Fibroblast of skin of abdomen (primary cell): ENCODE measurements around the gene ALOX12. TPM values are rescaled to one million over a fixed set of nuclear protein-coding genes. Genes with fewer than 3 reads are reported as not detected.
A peak's percentile ranks its signal among the peaks of the same experiment; 100 is the strongest.
"Not testable (repeated sequence)": the region's sequence is repeated elsewhere in the genome, so short reads cannot be mapped to it uniquely, and the experiment has no call there.

Experiments
- DNase-seq: peaks from one replicate; pipeline ENCODE4 v3.0.0-alpha.2; 2013
- polyA plus RNA-seq, 2 experiments: library from polyadenylated mRNA; unstranded; fragments of 120-200 nt; gene quantifications; one replicate each; pipeline ENCODE4 v1.2.1, GENCODE V29; 2013; ENCODE audit not compliant: insufficient read length in 2 of 2

The ALOX12 gene, protein sequence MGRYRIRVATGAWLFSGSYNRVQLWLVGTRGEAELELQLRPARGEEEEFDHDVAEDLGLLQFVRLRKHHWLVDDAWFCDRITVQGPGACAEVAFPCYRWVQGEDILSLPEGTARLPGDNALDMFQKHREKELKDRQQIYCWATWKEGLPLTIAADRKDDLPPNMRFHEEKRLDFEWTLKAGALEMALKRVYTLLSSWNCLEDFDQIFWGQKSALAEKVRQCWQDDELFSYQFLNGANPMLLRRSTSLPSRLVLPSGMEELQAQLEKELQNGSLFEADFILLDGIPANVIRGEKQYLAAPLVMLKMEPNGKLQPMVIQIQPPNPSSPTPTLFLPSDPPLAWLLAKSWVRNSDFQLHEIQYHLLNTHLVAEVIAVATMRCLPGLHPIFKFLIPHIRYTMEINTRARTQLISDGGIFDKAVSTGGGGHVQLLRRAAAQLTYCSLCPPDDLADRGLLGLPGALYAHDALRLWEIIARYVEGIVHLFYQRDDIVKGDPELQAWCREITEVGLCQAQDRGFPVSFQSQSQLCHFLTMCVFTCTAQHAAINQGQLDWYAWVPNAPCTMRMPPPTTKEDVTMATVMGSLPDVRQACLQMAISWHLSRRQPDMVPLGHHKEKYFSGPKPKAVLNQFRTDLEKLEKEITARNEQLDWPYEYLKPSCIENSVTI
- polyA plus RNA-seq (2013, experiment 1 of 2; ENCODE audit: insufficient read length) = 0.57 TPM
- polyA plus RNA-seq (2013, experiment 2 of 2; ENCODE audit: insufficient read length) = 0.98 TPM

DNA sequence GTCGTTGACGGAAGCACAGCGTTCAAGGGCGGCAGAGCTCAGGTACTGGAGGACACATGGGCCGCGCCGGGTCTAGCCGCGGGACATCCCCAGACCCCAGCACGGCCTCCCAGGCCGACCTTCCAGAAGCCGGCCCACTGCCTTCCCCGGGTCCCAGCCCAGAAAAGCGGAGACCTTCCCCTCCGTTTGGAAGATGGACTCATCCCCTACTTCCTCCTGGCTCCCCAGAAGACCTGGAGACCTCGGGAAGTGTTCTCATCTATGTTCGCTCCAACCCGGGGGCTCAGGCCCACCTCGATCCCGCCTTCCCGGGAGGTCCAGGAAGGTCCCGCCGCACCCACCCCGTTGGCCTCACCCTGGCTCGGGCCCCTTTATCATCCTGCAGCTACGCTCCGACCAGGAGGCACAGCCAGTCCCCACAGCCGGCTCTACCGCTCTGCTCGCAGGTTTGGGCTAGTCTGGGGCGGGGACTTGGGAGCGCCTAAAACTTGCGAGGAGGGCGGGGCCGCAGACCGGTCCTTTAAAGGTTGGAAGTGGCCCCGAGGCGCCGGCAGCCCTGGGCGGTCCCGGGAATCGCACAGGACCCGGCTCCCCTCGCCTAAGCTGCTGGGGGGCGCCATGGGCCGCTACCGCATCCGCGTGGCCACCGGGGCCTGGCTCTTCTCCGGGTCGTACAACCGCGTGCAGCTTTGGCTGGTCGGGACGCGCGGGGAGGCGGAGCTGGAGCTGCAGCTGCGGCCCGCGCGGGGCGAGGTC lies at the start of gene ALOX12:
ALOX12 (plus strand) TSS at position 550 of the 756 bp plus-strand sequence; CDS start at position 619, 69 bp downstream.
- no peak for DNase-seq

DNA sequence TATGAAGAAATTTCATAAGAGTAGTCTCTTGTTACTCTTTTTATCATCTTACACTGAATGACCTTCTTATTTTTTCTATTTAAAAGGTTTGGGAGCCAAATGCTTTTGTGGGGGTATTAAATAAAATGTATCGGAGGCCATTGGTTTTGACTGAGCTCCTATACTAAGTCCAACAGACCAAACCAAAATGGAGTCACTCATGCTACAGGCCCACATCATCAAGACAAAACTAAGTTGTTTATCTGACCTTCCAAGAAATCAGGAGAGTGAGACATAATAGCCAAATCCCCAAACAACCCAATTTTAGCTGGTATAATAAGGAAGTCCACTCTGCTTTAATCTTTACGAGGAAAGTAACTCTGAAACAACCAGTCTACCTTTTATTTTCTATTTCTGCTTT lies 48.1 kb upstream of the ALOX12 start:
- DNase-seq = no peak

DNA sequence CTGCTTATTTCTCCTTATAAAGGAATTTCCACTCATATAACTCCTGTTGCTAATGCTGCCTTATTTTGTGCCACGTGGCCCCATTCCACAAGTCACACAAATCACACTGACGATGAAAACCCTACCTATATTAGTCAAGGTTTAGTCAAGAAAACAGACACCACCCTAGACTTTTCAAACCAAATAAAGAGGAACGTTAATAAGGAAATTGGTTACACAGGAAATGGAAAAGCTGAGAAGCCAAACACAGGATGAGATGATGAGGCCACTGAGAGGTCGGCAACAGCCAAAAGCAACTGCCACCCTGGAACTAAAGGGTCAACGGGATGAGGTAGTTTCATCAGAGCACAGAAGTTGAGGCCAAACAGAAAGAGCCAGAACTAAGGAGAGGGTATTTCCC lies 47.3 kb upstream of the ALOX12 start:
- DNase-seq = no peak

DNA sequence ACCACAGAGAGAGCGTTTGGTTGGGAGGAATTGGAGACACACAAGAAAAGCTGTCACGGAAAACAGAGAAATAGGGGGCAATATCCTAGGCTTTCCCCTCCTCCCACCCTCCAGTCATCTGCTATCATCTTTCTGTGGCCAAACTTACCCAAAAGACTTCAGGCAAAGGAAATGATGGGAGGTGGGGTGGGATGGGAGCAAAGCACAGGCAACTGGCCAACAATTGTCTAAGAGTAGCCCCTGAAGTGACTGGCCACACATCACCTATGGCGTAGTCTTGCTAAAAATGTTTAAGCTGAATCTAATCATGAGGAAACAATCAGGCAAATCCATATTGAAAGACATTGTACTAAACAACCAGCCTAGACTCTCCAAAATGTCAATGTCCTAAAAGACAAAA lies 46.9 kb upstream of the ALOX12 start:
- DNase-seq = no peak

DNA sequence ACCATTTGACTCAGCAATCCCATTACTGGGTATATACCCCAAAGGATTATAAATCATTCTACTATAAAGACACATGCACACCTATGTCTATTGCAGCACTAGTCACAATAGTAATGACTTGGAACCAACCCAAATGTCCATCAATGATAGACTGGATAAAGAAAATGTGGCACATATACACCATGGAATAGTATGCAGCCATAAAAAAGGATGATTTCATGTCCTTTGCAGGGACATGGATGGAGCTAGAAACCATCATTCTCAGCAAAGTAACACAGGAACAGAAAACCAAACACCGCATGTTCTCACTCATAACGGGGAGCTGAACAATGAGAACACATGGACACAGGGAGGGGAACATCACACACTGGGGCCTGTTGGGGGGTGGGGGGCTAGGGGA lies 44.9 kb upstream of the ALOX12 start:
- not testable (repeated sequence) for DNase-seq

DNA sequence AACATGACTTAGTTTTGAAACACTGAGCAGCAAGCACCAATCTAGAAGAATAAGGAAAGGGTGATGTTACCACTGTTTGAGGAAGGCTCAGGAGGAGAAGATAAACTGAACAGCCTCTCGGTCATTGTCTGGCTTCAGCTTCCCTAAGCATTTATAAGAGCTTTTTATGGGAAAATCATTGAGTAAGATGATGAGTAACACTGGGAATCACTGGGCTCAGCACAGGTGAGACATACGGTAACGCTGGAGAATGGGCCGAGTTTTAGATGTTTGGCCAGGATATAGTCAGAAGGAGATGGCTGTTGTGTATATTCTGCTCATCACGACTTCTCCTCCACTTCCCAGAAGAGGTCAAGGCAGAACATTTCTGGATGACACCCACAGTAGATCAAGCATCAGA lies 42.2 kb upstream of the ALOX12 start:
- DNase-seq = no peak

DNA sequence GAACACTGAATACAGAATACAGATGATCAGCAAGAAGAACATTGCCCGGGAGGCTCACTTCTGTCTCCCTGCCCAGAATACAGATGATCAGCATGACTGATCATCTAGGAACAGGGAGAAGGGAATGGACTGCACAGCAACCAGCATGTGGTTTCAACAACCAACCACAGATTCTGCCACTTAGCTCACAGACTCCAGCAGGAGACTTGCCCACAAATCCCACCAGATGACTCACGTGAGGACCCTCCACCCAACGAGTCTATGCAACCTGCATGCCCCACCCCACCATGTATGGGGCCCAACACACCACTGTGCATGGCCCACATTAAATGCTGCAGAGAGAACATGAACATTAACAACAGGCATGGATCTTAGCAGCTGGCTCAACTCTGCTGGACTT lies 36.1 kb upstream of the ALOX12 start:
- no peak for DNase-seq

DNA sequence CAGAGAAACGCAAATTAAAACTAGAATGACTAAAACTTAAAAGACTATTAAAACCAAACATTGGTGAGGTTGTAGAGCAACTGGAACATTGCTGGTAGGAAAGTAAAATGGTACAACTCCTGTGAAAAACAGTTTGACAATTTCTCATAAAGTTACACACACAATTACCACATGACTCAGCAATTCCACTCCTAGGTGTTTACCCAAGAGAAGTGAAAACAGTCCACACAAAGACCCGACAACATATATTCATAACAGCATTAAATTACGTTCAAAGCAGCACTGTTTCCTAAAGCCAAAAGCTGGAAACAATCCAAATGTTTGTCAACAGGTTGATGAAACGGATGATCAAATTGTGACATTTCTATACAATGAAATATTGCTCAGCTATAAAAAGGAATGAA lies 26.5 kb upstream of the ALOX12 start:
- no peak for DNase-seq

DNA sequence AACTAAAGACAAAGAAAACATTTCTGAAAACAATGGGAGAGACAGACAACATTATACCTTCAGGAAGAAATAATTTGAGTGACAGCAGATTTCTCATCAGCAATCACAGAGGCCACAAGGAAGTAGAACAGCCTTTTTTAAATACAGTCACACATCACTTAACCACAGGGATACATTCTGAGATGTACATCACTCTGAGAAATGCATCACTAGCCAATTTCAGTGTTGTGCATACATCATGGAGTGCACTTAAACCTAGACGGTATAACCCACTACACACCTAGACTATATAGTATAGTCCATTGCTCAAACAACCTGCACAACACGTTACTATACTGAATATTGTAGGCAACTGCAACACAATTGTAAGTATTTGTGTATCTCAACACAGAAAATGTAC lies 24.9 kb upstream of the ALOX12 start:
- no peak for DNase-seq

DNA sequence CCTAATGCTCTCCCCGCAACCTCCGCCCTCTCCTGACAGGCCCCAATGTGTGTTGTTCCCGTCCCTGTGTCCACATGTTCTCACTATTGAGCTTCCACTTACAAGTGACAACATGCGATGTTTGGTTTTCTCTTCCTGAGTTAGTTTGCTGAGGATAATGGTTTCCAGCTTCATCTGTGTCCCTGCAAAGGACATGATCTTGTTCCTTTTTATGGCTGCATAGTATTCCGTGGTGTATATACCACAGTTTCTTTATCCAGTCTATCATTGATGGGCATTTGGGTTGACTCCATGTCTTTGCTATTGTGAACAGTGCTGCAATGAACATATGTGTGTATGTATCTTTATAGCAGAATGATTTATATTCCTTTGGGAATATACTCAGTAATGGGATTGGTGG lies 16.4 kb upstream of the ALOX12 start:
- DNase-seq = not testable (repeated sequence)

DNA sequence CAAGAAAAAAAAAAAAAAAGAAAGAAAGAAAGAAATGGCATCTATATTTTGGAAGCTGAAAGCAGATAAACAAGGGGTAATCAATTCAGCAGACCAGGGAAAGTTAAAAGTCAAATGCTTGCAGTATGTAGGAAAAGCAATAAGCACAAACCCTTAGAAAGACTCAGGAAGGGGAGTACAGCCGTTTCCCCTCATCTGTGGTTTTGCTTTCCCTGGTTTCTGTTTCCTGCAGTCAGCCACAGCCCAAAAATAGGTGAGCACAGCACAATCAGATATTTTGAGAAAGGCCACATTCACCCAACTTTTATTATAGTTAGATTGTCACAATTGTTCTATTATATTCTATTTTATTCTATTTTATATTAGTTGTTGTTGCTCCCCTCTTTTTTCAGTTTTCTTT lies 14.4 kb upstream of the ALOX12 start:
- DNase-seq = no peak

DNA sequence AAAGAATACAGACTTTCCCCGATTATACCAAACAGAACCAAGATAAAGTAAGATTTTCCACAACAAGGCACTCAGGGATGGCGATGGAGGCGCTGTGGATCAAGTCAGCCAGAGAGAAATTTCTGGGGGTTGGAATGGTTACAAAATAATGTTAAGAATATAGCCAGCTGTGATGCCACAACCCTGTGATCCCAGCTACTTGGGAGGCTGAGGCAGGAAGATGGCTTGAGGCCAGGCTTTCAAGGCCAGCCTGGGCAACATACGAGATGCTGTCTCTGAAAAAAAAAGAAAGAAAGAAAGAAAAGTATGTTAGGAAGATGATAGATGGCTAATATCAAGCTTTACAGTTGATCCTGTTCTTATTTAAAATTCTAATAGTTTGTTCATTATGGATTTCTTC lies 10.6 kb upstream of the ALOX12 start:
- DNase-seq = no peak

DNA sequence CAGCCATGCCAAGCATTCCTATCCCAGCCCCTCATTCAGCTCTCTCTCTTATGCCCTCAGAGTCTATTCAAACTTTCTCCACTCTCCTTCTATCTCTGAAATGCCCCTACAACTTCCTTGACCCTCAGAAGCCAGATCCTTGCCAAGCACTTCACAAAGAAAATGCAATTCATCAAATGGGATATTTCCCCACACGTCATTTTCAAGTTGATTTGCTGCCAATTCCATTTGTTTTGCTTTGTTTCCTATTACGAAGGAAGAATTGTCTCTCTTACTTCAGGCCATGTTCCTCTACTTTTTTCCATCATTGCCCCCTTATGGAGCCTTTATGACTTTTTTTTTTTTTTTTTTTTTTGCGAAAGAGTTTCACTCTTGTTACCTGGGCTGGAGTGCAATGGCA lies 9.2 kb upstream of the ALOX12 start:
- no peak for DNase-seq

DNA sequence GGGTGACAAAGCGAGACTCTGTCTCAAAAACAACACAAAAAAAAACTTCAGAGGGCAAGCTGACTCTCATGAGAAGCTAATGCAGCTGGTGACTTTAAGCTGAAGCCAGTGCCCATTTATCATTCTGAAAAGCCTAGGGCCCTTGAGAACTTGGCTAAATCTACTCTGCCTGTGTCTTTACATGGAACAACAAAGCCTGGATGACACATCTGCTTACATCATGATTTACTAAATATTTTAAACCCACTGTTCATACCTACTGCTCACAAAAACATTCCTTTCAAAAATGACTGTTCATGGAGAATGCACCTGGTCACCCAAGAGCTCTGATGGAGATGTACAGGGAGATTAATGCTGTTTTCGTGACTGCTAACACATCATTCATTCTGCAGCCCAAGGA lies 6.1 kb upstream of the ALOX12 start:
- no peak for DNase-seq

DNA sequence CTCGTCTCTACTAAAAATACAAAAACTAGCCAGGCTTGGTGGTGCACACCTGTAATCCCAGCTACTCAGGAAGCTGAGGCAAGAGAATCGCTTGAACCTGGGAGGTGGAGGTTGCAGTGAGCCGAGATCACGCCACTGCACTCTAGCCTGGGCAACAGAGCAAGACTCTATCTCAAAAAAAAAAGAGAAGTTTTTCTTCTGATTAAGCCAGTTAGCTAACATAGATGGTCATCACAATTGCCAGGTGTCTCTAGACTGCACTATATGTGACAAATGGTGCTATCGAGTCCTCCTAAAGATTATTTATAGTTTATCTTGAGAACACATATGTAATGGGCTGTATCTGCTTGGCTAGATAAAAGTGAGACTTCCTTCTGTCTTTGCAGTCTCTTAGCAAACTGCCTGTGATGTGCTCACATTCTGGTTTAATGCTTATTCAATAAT lies 2.2 kb upstream of the ALOX12 start:
- DNase-seq = not testable (repeated sequence)

DNA sequence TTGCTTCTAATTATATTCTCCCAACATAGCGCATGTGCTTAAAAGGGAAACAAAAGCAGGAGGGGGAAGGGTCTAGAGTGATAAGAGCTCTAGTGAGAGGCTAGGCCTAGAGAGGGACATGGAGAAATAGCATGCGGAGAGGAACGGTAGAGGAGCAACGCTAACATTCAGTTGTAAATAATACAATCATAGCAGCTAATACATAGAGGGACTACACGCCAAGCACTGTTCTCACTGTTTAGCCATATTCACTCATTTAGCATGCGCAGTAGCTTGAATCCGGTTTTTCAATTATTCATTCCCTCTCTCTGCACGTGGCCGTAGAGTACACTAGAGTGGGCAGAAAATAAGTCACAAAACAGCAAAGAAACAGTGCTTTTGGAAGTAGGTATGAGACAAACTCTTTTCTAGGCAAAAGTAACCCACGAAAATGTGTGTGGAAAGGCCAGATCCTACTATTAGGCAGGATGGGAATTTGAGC lies 1.7 kb upstream of the ALOX12 start:
- no peak for DNase-seq

DNA sequence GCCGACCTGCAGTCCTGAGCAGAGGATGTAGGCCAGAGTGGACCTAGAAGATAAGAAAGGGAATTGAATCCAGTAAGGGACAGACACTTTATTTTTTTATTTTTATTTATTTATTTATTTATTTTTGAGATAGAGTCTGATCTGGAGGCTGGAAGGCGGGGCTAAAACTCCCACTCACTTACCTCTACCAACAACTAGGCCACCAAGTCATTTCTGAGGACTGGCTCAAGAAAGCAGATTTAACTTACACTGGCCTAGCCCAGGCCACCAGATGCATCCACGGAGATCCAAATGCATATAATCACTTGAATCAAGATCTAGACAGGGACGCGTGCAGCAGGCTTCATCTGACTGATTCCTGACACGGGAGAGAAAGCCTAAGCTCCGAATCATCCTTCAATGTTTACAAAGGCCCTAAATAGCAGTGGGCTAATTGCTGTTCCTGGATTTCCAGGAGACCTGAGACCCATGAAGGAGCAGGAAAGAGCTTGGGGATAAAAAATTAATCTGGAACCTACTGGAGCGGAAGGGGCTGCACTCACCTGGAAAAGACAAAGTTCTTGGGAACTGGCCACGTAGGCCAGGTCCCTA lies 1.1 kb upstream of the ALOX12 start:
- DNase-seq = peak; percentile 37

DNA sequence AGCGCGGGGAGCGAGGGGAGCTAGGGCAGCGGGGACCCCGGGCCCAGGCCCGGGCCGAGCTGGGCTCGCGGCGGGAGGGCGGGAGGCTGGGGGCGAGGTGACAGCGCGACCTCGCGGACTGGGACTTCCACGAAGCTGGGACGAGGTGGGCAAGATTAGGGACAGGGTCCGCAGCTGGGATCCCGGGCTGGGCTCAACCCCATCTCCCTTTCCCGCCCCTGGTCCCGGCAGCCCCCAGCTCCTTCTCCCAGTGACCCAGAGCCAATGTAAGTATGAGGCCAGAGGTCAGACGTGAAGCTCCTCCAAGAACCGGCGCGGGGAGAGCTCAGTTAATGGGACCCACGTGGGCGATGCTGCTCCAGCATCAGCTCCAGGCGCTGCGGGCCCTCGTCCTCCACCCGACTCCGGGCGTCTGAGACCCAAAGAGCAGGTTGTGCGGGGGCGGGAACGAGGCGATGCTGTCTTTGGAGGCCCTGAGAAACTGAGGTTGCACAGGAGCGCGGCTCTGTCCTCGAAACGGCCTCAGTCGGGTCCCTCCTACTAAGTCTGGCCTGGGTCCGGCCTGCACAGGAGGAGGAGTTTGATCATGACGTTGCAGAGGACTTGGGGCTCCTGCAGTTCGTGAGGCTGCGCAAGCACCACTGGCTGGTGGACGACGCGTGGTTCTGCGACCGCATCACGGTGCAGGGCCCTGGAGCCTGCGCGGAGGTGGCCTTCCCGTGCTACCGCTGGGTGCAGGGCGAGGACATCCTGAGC lies 585 bp downstream of the ALOX12 start:
- no peak for DNase-seq

DNA sequence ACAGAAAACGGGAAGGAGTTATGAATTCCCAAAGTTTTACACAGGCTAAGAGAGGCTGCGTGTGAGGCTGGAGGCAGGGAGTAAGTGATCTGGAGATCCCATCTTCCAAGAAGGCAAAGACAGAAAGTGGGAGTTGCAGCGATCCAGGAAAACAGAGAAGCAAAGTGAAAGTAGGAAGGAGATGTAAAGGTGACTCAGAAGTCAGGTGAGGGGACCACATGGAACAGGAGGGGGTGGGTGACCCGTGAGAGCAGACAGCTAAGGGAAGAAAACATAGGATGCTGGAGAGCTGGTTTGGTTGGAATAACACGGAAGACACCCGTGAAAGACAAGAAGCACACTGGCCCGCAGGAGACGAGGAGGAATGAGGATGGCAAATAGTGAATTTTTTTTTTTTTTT lies 1.3 kb downstream of the ALOX12 start:
- no peak for DNase-seq

DNA sequence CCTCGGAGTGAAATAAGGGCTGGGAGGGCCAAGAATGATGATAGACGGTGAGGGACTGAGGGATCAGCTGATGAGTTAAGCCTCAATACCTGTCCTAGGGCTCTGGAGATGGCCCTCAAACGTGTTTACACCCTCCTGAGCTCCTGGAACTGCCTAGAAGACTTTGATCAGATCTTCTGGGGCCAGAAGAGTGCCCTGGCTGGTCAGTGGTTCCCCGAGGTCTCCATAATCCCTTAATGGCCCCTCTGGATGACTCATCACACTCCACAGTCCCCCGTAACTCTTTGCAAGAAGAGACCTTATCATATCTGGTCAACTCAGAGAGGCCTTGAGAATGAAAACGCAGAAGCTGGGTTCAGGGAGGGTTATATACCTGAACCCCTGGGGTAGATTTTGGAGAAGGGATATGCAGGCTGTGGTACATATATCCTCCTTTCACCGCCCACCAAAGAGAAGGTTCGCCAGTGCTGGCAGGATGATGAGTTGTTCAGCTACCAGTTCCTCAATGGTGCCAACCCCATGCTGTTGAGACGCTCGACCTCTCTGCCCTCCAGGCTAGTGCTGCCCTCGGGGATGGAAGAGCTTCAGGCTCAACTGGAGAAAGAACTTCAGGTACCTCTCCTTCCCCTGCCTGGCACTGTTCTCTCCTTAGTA lies 3.1 kb downstream of the ALOX12 start:
- no peak for DNase-seq

DNA sequence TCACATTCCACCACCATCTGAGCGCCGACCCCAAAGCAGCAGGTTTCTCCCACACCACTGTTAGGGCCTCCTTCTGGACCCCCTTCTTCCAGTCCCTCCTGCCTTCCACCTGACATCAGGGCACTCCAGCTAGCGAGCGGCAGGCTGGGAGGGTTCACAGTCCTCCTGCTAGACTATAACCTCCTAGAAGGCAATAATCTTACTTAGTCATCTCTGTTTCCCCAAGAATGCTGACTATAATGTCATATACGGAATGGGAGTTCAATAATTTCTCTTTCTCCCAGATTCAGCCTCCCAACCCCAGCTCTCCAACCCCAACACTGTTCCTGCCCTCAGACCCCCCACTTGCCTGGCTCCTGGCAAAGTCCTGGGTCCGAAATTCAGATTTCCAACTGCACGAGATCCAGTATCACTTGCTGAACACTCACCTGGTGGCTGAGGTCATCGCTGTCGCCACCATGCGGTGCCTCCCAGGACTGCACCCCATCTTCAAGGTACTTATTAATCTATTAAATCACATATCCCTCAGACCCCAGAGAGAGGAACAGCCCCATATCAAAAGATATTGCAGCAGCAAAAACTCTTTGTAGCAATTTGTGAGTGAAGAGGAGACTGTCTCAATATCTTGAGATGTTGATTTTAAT lies 5.6 kb downstream of the ALOX12 start:
- no peak for DNase-seq
